Gastroesophageal sphincter (tissue), 3 donors: ENCODE measurements around the gene SMG6.

Experiments
- CTCF ChIP-seq, 4 experiments: fragments of 200-600 bp in 2 of 4; fragments of 450-650 bp in 2 of 4; sonication (generic) in 1 of 4; IDR thresholded peaks; one replicate each; pipeline ENCODE4 v1.5.1; 2017 to 2019; ENCODE audit warnings: antibody characterized with exemption in 4 of 4, mild to moderate bottlenecking in 2 of 4, moderate library complexity in 2 of 4
- EP300 ChIP-seq: sonication (generic); formaldehyde crosslinking; IDR thresholded peaks from one replicate; pipeline ENCODE4 v1.6.1; 2017; ENCODE audit warnings: antibody characterized with exemption, mild to moderate bottlenecking
- POLR2A ChIP-seq, 2 donors: fragments of 450-650 bp; IDR thresholded peaks; one replicate each; pipeline ENCODE4 v1.6.1; 2017; ENCODE audit warnings: antibody characterized with exemption in 2 of 2, mild to moderate bottlenecking in 2 of 2, moderate library complexity in 1 of 2
- POLR2AphosphoS5 ChIP-seq: sonication (generic); formaldehyde crosslinking; IDR thresholded peaks from one replicate; pipeline ENCODE4 v1.6.1; 2017; ENCODE audit warnings: antibody characterized with exemption

- TF ChIP-seq CTCF (IDR thresholded peaks at IDR 0.05) (no peak), POLR2A (IDR thresholded peaks at IDR 0.05) (no peak), EP300 (no peak), POLR2AphosphoS5 (no peak)
Observed at GRCh38 chr17:2181897-2182448, 121.6 kb downstream of the SMG6 start.
